Common myeloid progenitor, CD34-positive (primary cell): ENCODE results near the gene NDUFS6.
"Not testable (repeated sequence)": the region's sequence is repeated elsewhere in the genome, so short reads cannot be mapped to it uniquely, and the experiment has no call there.

ENCODE experiments used
- CTCF ChIA-PET: fragments of 350-600 bp; sonication (Branson Sonifier 250); formaldehyde crosslinking; loops from one replicate; lab custom pipeline; 2021; ENCODE audit warnings: antibody characterized with exemption; lab: Charles Lee
- POLR2A ChIA-PET: fragments of 350-600 bp; sonication (Branson Sonifier 250); formaldehyde crosslinking; loops from one replicate; lab custom pipeline; 2021; ENCODE audit warnings: antibody characterized with exemption; lab: Charles Lee
- DNase-seq, 3 donors: peaks; one replicate each; pipeline versions ENCODE4 v3.0.0 to v3.0.0-alpha.2; 2013
- H3K27ac ChIP-seq, 2 experiments: 1 replicate in 1 of 2; 2 replicates in 1 of 2; pipeline ENCODE4 v1.7.0; 2013; ENCODE audit warnings: inconsistent platforms in 2 of 2, low read length in 2 of 2, mild to moderate bottlenecking in 2 of 2, low read depth in 1 of 2, moderate library complexity in 1 of 2; ENCODE audit not compliant: severe bottlenecking in 2 of 2, insufficient read depth in 1 of 2, poor library complexity in 1 of 2
- H3K27me3 ChIP-seq, 5 experiments: replicated peaks in 2 of 5; 1 replicate in 3 of 5; 2 replicates in 2 of 5; pipeline versions ENCODE4 v1.6.1 to v1.7.0; 2013; ENCODE audit warnings: low read length in 4 of 5, mild to moderate bottlenecking in 2 of 5, moderate library complexity in 2 of 5, inconsistent platforms in 1 of 5; ENCODE audit not compliant: insufficient read depth in 5 of 5, control insufficient read depth in 4 of 5
- H3K36me3 ChIP-seq, 4 experiments: 1 replicate in 2 of 4; 2 replicates in 2 of 4; pipeline versions ENCODE4 v1.6.1 to v1.7.0; 2013; ENCODE audit warnings: low read length in 3 of 4, control low read depth in 1 of 4, mild to moderate bottlenecking in 1 of 4; ENCODE audit not compliant: control insufficient read depth in 4 of 4, insufficient read depth in 4 of 4
- H3K4me1 ChIP-seq, 4 experiments: 1 replicate in 3 of 4; 2 replicates in 1 of 4; pipeline versions ENCODE4 v1.6.1 to v1.7.1; 2013; ENCODE audit warnings: low read length in 3 of 4, mild to moderate bottlenecking in 3 of 4, control low read depth in 1 of 4, inconsistent platforms in 1 of 4, moderate library complexity in 1 of 4; ENCODE audit not compliant: control insufficient read depth in 4 of 4, insufficient read depth in 4 of 4; ENCODE audit errors: control extremely low read depth in 1 of 4
- H3K4me3 ChIP-seq, 7 experiments: 1 replicate in 4 of 7; 2 replicates in 3 of 7; pipeline versions ENCODE4 v1.5.1 to v1.7.0; 2013; ENCODE audit warnings: mild to moderate bottlenecking in 7 of 7, low read length in 6 of 7, moderate library complexity in 6 of 7, inconsistent platforms in 2 of 7, low read depth in 2 of 7, control low read depth in 1 of 7; ENCODE audit not compliant: insufficient read depth in 4 of 7, control insufficient read depth in 1 of 7; ENCODE audit errors: extremely low read depth in 1 of 7
- H3K9me3 ChIP-seq, 5 experiments: 1 replicate in 4 of 5; 2 replicates in 1 of 5; pipeline versions ENCODE4 v1.6.1 to v1.7.1; 2013; ENCODE audit warnings: low read length in 4 of 5, mild to moderate bottlenecking in 2 of 5, inconsistent platforms in 1 of 5, low read depth in 1 of 5, moderate library complexity in 1 of 5; ENCODE audit not compliant: control insufficient read depth in 4 of 5, insufficient read depth in 2 of 5; ENCODE audit errors: control extremely low read depth in 1 of 5
- WGBS: methylation state at CpG from one replicate; pipeline ENCODE4 v1.1.5; 2013; ENCODE audit not compliant: insufficient coverage; 5-methylcytosine and 5-hydroxymethylcytosine counted together

NDUFS6 gene

DNA sequence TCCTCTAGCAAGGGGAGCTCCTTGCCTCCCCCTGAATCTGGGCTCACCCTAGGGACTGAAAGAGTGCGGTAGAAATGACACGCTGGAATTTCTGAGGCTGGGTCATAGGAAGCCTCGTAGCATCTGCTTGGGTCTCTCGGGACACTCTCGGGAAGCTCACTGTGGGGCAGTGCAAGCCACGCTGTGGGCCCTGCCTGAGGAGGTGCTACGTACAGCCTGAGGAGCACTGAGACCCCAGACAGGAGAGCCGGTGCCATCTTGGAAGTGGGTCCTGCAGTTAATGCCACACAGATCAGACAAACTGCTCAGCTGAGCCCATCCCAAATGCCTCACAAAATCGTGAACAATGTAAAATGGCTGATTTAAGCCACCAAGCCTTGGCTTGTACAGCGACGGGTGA is 3.4 kb upstream of the NDUFS6 start:
- CTCF ChIA-PET: interaction anchor here (1.1 kb wide), 1 partner anchor 10 kb away, joined by 3 read pairs; no protein-coding TSS in a partner anchor
- no peak overlapping the region for H3K27ac ChIP-seq
- no peaks in the 10 kb centered on the region for H3K9me3 ChIP-seq
- peaks cover 0 to 26% (median 17%) of the 10 kb centered on the region in 4 experiments for H3K36me3 ChIP-seq
- no peaks in the 10 kb centered on the region for H3K27me3 ChIP-seq
- DNase-seq: no peak
- POLR2A ChIA-PET: no interaction called here
- peaks cover 2 to 41% (median 26%) of the 10 kb centered on the region in 4 experiments for H3K4me1 ChIP-seq
- 99% methylated on average over 9 of the region's 11 CpGs for whole genome bisulfite sequencing
- no peak overlapping the region for H3K4me3 ChIP-seq

DNA sequence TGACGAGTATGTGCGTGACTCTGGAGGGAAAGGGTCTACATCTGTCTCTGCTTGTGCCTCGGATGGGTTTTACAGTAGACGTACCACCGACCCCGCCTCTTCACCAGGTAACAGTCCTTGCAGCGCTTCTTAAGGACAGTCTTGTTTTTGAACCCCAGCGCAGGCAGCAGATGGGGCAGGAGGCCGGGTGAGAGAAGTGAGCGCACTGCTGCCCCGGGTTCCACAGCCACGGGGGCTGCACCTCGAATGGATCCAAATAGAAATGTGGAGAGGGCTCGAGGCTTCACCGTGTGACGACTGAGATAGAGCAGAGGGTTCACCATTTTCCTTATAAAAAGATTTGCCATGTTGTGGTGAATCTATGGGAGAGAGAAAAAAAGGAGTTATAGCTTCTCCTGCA is 2.6 kb upstream of the NDUFS6 start:
- 93% methylated on average over 10 of the region's 16 CpGs for WGBS
- H3K9me3 ChIP-seq, CTCF ChIA-PET, POLR2A ChIA-PET, H3K27me3 ChIP-seq, DNase-seq: not testable (repeated sequence)
- H3K36me3 ChIP-seq: peaks cover 0 to 34% (median 25%) of the 10 kb centered on the region in 4 experiments
- peak overlapping the region in 6 of 7 experiments; percentile 62 to 97 (median 92) for H3K4me3 ChIP-seq
- H3K27ac ChIP-seq: peak overlapping the region in 1 of 2 experiments; percentile 76
- H3K4me1 ChIP-seq: peaks cover 2 to 34% (median 23%) of the 10 kb centered on the region in 4 experiments

- WGBS: 1% methylated on average over 18 of the region's 35 CpGs
- Histone ChIP-seq H3K27ac (peak overlapping the region in 1 of 2 experiments; percentile 76), H3K9me3 (no peaks in the 10 kb centered on the region), H3K27me3 (no peaks in the 10 kb centered on the region), H3K36me3 (peaks cover 0 to 39% (median 28%) of the 10 kb centered on the region in 4 experiments), H3K4me1 (peaks cover 2 to 29% (median 23%) of the 10 kb centered on the region in 4 experiments), H3K4me3 (peak overlapping the region; percentile 62 to 97 (median 90))
- ChIA-PET CTCF (no interaction called here), POLR2A (no interaction called here)
- DNase-seq: peak; percentile 7 to 44 (median 21)
Observed at GRCh38 chr5:1799110-1799601, 2.1 kb upstream of the NDUFS6 start.

GRCh38 chr5:1799602-1800471 is 1.4 kb upstream of the NDUFS6 start, which contains the start of gene MRPL36:
Gene MRPL36, minus strand, starts transcription at chr5:1799837. Its CDS starts 902 bp downstream, at chr5:1798935.
- CTCF ChIA-PET: interaction anchor here (0.7 to 1.0 kb wide), 2 partner anchors 12 to 27 kb away, joined by 3 read pairs; no protein-coding TSS in a partner anchor
- under 1% methylated on average over 50 of the region's 68 CpGs for WGBS
- Histone ChIP-seq H3K27me3 (no peaks in the 10 kb centered on the region), H3K9me3 (no peaks in the 10 kb centered on the region), H3K4me3 (peak within 1 kb of the TSS; percentile 67 to 97 (median 90)), H3K36me3 (peaks cover 2 to 46% (median 34%) of the 10 kb centered on the region in 4 experiments), H3K27ac (peak within 1 kb of the TSS; percentile 33 to 89), H3K4me1 (peaks cover 2 to 27% (median 23%) of the 10 kb centered on the region in 4 experiments)
- peak; percentile 91 to 94 (median 93) for DNase-seq
- POLR2A ChIA-PET: no interaction called here

- Histone ChIP-seq H3K9me3 (no peaks in the 10 kb centered on the region), H3K27me3 (no peaks in the 10 kb centered on the region), H3K4me1 (peaks cover 2 to 27% (median 23%) of the 10 kb centered on the region in 4 experiments), H3K27ac (peak overlapping the region; percentile 33 to 89), H3K36me3 (peaks cover 2 to 54% (median 41%) of the 10 kb centered on the region in 4 experiments), H3K4me3 (peak overlapping the region; percentile 75 to 97 (median 90))
- ChIA-PET POLR2A (no interaction called here), CTCF (interaction anchor here (0.7 to 1.0 kb wide), 2 partner anchors 12 to 26 kb away, joined by 3 read pairs; no protein-coding TSS in a partner anchor)
- peak; percentile 64 to 80 (median 72) for DNase-seq
- WGBS: 2% methylated on average over 19 of the region's 28 CpGs
Observed at GRCh38 chr5:1800472-1801221, 560 bp upstream of the NDUFS6 start.

GRCh38 chr5:1801967-1802295 is 724 bp downstream of the NDUFS6 start:
- no peak for DNase-seq
- WGBS: no CpG with 5 or more reads among the region's 7 CpGs
- ChIA-PET CTCF (no interaction called here), POLR2A (no interaction called here)
- Histone ChIP-seq H3K4me3 (peak overlapping the region in 6 of 7 experiments; percentile 75 to 97 (median 92)), H3K4me1 (peaks cover 2 to 27% (median 23%) of the 10 kb centered on the region in 4 experiments), H3K36me3 (peaks cover 2 to 57% (median 45%) of the 10 kb centered on the region in 4 experiments), H3K27me3 (no peaks in the 10 kb centered on the region), H3K9me3 (no peaks in the 10 kb centered on the region), H3K27ac (peak overlapping the region; percentile 72 to 89)
